Left renal pelvis (tissue), 4 donors: ENCODE measurements around the gene DDX49. TPM values are rescaled to one million over a fixed set of nuclear protein-coding genes. Genes with fewer than 3 reads are reported as not detected.
"Not testable (repeated sequence)": the region's sequence is repeated elsewhere in the genome, so short reads cannot be mapped to it uniquely, and the experiment has no call there.

ENCODE experiments used
- DNase-seq, 4 donors: peaks; one replicate each; pipeline ENCODE4 v3.0.0-alpha.2; 2013; ENCODE audit warnings: low read depth in 4 of 4, low spot score in 3 of 4
- polyA plus RNA-seq, 4 donors: library from polyadenylated mRNA; unstranded; fragments of 120-200 nt; gene quantifications; one replicate each; pipeline ENCODE4 v1.2.1, GENCODE V29; 2013; ENCODE audit not compliant: insufficient read length in 4 of 4

The DDX49 gene
- polyA plus RNA-seq, 4 donors, result 33.4 to 51.5 (median 41.4) TPM

- no peak for DNase-seq
Observed at GRCh38 chr19:18908917-18909619, 10.4 kb upstream of the DDX49 start.

GRCh38 chr19:18910010-18910409 lies 9.5 kb upstream of the DDX49 start:
- DNase-seq, result no peak

- DNase-seq, result no peak
Observed at GRCh38 chr19:18910801-18911436, 8.6 kb upstream of the DDX49 start.

DNA sequence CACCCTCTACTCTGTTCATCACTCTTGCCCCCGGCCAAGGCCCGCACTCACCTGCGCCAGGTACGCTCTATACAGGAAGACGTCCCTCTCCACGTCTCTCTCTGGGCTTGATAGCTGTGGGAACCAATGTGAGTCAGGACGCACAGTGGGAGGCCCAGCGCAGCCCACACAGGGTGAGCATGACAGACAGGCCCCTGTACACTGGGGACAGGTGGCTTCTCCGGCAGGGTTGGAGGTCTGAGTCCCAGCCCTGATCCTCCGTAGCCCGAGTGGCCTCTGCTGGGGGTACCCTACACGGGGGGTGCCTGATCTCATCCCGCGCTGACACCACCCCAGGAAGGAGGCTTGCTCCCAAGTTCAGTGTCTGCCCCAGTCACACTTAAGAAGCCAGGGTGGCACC lies 6.6 kb upstream of the DDX49 start:
- DNase-seq, result no peak

DNA sequence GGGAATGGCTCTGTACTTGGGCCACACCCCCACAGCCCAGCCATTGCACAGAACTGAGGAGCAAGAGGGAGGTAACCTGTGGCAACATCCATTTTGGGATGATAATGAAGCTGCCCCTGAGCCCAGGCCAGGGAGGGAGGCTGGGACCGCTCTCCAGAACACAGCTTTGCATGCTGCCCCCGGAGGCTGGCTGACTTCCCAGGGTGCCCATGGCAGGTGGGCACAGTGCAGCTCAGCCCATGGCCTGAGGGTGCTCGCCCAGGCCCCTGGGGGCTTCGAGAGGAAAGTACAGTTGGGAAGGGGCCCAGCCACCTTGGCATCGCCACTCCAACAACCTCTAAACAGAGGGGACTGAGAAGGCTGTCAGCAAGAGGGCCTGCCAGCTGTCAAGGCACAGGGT lies 6.0 kb upstream of the DDX49 start:
- no peak for DNase-seq

- no peak for DNase-seq
Observed at GRCh38 chr19:18915639-18916038, 3.9 kb upstream of the DDX49 start.

DNA sequence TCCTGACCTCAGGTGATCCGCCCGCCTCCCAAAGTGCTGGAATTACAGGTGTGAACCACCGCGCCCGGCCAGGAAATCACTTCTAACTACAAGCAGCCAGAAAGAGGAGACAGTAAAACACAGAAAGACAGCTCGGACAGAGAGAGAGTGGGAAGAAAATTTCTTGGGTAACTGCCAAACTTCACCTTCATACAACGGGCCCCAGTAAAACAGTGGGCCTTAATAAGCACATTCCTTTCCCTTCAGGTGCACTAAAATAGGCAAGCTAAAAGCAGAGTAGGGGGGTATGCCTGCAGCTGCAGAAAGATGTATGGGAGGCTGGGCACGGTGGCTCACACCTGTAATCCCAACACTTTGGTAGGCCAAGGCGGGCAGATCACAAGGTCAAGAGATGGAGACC lies 1.9 kb upstream of the DDX49 start:
- DNase-seq, result not testable (repeated sequence)

DNA sequence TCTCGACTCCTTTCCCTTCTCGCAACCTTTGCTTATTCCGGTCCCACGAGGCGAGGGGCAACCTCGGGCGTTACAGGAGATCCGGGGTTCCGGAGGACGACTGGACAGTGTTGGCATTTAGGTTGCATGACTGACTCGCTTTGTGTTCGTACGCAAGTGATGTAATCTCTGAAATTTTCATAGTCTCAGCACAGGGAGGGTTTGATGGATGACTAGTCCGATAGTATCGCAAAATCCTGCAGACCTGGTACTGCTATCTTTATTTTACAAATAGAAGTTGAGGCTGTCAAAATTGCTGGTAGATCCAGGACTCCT lies 342 bp downstream of the DDX49 start:
- DNase-seq, result no peak

- no peak for DNase-seq
Observed at GRCh38 chr19:18920400-18920799, 885 bp downstream of the DDX49 start.

GRCh38 chr19:18921593-18921992 lies 2.1 kb downstream of the DDX49 start:
- DNase-seq, result no peak

GRCh38 chr19:18922228-18922985 lies 2.9 kb downstream of the DDX49 start:
- no peak for DNase-seq

DNA sequence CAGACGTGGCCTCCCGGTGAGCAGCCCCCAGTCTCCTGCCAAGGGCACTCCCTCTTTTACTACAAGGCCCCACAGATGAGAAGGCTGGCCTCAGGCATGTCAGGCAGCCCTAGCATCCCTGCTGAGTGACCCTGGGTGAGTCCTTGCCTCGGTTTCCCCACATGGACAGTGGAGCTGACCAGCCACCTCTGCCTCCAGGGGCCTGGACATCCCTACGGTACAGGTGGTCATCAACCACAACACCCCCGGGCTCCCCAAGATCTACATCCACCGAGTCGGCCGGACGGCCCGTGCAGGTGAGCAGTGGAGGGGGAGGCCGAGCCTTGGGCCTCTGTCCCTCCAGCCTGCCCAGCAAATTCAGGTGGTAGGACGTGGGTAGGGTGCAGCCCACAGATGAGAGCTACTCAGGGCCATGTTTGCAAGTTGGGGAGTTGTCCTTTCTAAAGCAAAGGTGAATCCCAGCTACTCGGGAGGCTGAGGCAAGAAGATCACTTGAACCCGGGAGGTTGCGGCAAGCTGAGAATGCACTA lies 5.2 kb downstream of the DDX49 start:
- DNase-seq, result no peak

DNA sequence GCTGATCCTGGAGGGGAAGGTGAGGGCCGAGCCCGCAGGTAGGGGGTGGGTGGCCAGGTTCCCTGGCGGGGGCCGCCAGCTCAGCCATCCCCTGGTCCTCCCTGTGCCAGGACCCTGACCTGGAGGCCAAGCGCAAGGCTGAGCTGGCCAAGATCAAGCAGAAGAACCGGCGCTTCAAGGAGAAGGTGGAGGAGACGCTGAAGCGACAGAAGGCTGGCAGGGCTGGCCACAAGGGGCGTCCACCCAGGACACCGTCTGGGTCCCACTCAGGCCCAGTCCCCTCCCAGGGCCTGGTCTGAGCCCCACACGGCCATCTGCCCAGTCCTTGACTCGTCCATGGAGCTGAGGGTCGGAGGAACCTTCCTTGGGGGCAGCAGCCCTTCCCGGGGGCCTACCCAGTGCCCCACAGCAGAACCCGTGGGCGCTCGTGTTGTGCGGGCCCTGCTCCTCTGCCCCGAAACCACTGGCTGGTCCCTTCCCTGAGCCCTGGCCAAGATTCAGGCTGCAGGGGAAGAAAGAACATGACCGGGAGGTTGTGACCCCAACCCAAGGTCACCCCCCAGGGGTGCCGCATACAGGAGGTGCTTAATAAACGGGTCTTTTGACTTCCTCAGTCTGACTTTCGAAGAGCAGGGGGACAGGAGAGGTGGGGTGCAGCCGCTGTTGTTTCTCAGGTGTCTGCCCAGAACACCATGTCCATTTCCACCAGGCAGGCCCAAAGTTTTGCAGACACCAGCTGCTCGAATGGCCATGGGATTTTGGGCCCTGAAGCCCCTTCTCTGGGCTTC lies 8.7 kb downstream of the DDX49 start:
- no peak for DNase-seq

GRCh38 chr19:18929311-18929710 lies 9.8 kb downstream of the DDX49 start:
- no peak for DNase-seq

DNA sequence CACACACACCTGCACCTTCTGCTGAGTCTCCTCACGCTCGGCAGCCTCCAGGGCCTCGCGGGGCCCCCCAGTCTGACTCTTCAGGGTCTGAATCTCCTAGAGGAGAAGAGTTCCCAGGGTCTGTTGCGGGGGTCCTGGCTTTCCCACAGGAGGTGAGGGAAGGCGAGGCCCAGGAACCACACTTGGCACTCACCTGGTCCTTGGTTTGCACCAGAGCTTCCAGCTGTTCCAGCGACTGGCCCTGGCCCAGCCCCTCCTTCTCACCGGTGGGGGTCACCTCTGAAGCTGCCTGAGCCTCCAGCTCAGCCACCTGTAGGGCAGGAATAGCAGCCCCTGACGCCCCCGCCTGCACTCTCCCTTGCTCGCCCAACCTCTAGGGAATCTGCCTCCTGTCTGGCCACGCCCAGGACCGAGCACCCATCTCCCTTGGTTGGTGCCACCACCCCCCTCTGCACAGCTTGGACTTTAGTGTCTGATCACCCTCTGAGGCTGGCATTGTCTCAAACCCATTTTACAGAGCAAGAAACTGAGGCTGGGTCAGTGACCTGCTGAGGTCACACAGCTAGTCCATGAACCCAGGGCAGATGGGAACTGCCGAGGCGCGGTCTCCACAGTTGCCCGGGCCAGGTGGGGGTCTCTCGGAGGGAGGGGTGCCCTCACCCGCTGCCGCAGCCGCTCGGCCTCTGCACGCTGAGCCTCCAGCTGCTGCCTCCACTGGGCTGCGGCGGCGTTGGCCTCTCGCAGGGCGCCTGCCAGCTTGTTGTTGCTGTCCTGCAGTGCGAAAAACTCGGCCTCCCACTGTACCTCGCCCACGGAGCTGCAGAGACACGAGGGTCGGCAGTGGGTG lies 12.0 kb downstream of the DDX49 start:
- no peak for DNase-seq

DNA sequence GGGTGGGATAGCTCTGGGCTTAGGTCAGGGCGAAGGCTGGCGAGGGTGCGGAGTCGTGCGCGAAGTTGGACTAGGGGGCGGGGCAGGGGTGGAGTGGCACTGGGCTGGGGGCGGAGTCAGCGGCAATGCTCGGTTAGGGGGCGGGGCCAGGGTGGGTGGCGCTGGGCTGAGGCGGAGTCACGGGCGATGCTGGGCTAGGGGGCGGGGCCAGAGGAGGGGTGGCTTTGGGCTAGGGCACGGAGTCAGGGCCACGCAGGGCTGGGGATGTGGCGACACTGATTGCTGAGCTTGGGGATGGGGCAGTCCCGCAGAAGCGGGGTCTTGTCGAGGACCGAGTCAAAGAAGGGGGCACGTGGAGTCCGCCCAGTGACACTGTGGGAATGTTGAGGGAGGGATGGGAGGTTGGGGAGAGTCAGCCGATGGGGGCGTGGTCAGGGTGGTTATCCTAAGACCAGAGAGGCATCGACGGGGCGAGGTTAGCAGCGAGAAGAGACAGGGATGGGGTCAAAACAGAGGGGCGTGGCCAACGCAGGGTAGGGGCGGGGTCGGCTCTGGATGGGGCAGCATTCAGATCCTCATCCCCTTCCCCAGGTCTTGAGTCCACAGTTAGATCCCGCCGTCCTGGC lies 12.8 kb downstream of the DDX49 start:
- DNase-seq, result no peak

GRCh38 chr19:18933297-18933696 lies 13.8 kb downstream of the DDX49 start:
- DNase-seq, result no peak

GRCh38 chr19:18939163-18939562 lies 19.6 kb downstream of the DDX49 start:
- DNase-seq, result no peak

DNA sequence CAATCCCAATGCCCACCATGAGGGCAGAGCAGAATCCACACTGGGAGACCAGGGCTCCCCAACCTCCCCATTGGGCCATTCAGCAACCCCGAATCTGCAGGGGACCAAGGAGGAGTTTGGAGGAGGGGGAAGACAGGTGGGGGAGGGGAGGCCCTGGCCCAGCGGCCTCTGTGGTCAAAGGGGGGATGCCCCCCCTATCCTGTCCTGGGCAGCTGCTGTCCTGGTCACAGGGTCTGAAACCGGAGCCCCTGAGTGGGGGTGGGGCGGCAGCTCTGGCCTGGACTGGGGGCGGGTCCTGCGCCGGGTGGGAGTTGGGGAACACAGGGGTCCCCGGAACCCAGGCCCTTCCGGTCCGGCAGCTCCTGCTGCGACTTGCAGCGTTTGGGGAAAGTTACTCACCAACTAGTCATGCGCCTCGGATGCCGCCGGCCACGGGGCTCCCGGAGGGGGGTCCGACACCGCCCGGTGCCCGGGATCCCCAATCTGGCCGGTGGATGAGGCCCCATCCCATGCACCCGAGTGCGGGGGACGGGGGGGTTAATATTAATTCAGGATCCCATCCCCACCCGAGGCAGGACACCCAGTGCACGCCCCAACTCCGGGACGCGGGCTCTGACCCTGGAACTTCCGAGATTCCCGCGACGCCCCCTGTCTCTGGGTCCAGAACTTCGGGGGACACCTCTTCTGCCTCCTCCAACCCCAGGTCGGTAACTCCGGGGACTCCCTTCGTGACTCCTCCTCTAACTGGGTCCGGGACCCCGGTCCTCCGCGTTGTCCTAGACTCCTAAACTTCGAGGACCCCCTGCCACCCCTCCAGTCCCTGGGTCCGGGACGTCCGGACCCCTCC lies 20.6 kb downstream of the DDX49 start:
- DNase-seq, result no peak
